ENCODE measurements around the gene SCNN1G. TPM values are rescaled to one million over a fixed set of nuclear protein-coding genes. Genes with fewer than 3 reads are reported as not detected.

SCNN1G gene
- total RNA-seq, 1 experiment from 2014 or later: 1.3 TPM

DNA sequence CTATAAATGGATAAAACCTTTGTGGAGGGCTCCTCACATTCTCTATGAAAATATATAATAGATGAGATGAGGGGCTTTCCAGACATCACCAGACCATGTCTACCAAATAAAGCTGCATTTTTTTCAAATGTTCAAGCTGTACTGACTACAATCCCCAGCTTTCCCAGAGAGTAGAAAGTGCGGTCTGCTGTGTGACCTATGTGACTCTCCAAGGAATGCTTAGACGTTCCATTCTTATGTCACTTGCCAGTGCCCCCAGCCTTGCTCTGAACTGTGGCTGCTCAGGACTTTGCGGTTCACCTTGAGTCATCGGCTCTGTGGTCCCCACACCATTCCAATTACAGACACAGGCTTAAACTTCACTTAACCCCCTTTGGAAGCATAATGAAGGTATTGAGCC is 71.8 kb downstream of the SCNN1G start (continued):
- TF ChIP-seq, protein P1, sequence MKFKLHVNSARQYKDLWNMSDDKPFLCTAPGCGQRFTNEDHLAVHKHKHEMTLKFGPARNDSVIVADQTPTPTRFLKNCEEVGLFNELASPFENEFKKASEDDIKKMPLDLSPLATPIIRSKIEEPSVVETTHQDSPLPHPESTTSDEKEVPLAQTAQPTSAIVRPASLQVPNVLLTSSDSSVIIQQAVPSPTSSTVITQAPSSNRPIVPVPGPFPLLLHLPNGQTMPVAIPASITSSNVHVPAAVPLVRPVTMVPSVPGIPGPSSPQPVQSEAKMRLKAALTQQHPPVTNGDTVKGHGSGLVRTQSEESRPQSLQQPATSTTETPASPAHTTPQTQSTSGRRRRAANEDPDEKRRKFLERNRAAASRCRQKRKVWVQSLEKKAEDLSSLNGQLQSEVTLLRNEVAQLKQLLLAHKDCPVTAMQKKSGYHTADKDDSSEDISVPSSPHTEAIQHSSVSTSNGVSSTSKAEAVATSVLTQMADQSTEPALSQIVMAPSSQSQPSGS (CRISPR knock-in tag; IDR thresholded peaks at IDR 0.05; ENCODE audit: borderline replicate concordance, low read depth): no peak
- TF ChIP-seq, protein P2, sequence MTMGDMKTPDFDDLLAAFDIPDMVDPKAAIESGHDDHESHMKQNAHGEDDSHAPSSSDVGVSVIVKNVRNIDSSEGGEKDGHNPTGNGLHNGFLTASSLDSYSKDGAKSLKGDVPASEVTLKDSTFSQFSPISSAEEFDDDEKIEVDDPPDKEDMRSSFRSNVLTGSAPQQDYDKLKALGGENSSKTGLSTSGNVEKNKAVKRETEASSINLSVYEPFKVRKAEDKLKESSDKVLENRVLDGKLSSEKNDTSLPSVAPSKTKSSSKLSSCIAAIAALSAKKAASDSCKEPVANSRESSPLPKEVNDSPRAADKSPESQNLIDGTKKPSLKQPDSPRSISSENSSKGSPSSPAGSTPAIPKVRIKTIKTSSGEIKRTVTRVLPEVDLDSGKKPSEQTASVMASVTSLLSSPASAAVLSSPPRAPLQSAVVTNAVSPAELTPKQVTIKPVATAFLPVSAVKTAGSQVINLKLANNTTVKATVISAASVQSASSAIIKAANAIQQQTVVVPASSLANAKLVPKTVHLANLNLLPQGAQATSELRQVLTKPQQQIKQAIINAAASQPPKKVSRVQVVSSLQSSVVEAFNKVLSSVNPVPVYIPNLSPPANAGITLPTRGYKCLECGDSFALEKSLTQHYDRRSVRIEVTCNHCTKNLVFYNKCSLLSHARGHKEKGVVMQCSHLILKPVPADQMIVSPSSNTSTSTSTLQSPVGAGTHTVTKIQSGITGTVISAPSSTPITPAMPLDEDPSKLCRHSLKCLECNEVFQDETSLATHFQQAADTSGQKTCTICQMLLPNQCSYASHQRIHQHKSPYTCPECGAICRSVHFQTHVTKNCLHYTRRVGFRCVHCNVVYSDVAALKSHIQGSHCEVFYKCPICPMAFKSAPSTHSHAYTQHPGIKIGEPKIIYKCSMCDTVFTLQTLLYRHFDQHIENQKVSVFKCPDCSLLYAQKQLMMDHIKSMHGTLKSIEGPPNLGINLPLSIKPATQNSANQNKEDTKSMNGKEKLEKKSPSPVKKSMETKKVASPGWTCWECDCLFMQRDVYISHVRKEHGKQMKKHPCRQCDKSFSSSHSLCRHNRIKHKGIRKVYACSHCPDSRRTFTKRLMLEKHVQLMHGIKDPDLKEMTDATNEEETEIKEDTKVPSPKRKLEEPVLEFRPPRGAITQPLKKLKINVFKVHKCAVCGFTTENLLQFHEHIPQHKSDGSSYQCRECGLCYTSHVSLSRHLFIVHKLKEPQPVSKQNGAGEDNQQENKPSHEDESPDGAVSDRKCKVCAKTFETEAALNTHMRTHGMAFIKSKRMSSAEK (CRISPR knock-in tag; IDR thresholded peaks at IDR 0.05; ENCODE audit: borderline replicate concordance): no peak
- TF ChIP-seq GRHL2 (CRISPR knock-in tag; IDR thresholded peaks at IDR 0.05; ENCODE audit: insufficient replicate concordance, severe bottlenecking): no peak
- no peak for TF ChIP-seq FOXK1 (CRISPR knock-in tag; IDR thresholded peaks at IDR 0.05)

DNA sequence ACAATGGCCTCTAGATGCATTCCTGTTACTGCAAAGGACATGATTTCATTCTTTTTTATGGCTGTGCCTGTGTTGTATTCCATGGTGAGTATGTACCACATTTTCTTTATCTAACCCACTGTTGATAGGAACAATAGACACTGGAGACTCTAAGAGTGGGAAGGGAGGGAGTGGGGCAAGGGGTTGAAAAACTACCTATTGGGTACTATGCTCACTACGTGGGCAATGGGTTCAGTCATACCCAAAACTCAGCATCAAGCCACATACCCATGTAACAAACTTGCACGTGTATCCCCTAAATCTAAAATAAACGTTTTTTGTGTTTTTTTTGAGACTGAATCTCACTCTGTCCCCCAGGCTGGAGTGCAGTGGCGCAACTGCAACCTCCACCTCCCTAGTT is 72.5 kb downstream of the SCNN1G start:
- ATAC-seq (no peak), DNase-seq (ENCODE audit: low spot score) (no peak)
- Mint-ChIP-seq H3K9me3 (peaks cover 18% of the 10 kb centered on the region), H3K27me3 (ENCODE audit: low read depth) (no peaks in the 10 kb centered on the region), H3K27ac (no peak overlapping the region), H3K4me3 (no peak overlapping the region), H3K4me1 (peaks cover 6% of the 10 kb centered on the region; the same call in 1 of the 2 replicates), H3K36me3 (0 out of 2 replicates have a peak, but pooled peaks cover 5% of the 10 kb centered on the region)
- ChIA-PET CTCF (interaction anchor here (1.2 kb wide), 1 partner anchor 181 kb away, joined by 4 read pairs; no protein-coding TSS in a partner anchor), POLR2A (no interaction called here)
- TF ChIP-seq ZNF219 (CRISPR knock-in tag; IDR thresholded peaks at IDR 0.05; ENCODE audit: borderline replicate concordance) (no peak), EMX1 (CRISPR knock-in tag; IDR thresholded peaks at IDR 0.05) (no peak), HMGA2 (CRISPR knock-in tag; IDR thresholded peaks at IDR 0.05) (no peak), ZNF671 (CRISPR knock-in tag; IDR thresholded peaks at IDR 0.05) (no peak), ELF4 (CRISPR knock-in tag; IDR thresholded peaks at IDR 0.05; ENCODE audit: low read depth) (no peak), KAT7 (CRISPR knock-in tag; IDR thresholded peaks at IDR 0.05; ENCODE audit: borderline replicate concordance) (no peak), MYBL2 (CRISPR knock-in tag; IDR thresholded peaks at IDR 0.05) (no peak), NFE2L1 (CRISPR knock-in tag; IDR thresholded peaks at IDR 0.05) (no peak), TP53 (CRISPR knock-in tag; IDR thresholded peaks at IDR 0.05) (no peak)
- TF ChIP-seq, protein P3, sequence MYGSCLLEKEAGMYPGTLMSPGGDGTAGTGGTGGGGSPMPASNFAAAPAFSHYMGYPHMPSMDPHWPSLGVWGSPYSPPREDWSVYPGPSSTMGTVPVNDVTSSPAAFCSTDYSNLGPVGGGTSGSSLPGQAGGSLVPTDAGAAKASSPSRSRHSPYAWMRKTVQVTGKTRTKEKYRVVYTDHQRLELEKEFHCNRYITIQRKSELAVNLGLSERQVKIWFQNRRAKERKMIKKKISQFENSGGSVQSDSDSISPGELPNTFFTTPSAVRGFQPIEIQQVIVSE (CRISPR knock-in tag; IDR thresholded peaks at IDR 0.05; ENCODE audit: borderline replicate concordance): no peak
- TF ChIP-seq, protein P4, sequence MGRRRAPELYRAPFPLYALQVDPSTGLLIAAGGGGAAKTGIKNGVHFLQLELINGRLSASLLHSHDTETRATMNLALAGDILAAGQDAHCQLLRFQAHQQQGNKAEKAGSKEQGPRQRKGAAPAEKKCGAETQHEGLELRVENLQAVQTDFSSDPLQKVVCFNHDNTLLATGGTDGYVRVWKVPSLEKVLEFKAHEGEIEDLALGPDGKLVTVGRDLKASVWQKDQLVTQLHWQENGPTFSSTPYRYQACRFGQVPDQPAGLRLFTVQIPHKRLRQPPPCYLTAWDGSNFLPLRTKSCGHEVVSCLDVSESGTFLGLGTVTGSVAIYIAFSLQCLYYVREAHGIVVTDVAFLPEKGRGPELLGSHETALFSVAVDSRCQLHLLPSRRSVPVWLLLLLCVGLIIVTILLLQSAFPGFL (CRISPR knock-in tag; IDR thresholded peaks at IDR 0.05; ENCODE audit: borderline replicate concordance): no peak
- TF ChIP-seq, protein P2 (CRISPR knock-in tag; IDR thresholded peaks at IDR 0.05; ENCODE audit: borderline replicate concordance): no peak
- TF ChIP-seq, protein P5, sequence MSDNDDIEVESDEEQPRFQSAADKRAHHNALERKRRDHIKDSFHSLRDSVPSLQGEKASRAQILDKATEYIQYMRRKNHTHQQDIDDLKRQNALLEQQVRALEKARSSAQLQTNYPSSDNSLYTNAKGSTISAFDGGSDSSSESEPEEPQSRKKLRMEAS (CRISPR knock-in tag; IDR thresholded peaks at IDR 0.05): no peak
- TF ChIP-seq, protein P6, sequence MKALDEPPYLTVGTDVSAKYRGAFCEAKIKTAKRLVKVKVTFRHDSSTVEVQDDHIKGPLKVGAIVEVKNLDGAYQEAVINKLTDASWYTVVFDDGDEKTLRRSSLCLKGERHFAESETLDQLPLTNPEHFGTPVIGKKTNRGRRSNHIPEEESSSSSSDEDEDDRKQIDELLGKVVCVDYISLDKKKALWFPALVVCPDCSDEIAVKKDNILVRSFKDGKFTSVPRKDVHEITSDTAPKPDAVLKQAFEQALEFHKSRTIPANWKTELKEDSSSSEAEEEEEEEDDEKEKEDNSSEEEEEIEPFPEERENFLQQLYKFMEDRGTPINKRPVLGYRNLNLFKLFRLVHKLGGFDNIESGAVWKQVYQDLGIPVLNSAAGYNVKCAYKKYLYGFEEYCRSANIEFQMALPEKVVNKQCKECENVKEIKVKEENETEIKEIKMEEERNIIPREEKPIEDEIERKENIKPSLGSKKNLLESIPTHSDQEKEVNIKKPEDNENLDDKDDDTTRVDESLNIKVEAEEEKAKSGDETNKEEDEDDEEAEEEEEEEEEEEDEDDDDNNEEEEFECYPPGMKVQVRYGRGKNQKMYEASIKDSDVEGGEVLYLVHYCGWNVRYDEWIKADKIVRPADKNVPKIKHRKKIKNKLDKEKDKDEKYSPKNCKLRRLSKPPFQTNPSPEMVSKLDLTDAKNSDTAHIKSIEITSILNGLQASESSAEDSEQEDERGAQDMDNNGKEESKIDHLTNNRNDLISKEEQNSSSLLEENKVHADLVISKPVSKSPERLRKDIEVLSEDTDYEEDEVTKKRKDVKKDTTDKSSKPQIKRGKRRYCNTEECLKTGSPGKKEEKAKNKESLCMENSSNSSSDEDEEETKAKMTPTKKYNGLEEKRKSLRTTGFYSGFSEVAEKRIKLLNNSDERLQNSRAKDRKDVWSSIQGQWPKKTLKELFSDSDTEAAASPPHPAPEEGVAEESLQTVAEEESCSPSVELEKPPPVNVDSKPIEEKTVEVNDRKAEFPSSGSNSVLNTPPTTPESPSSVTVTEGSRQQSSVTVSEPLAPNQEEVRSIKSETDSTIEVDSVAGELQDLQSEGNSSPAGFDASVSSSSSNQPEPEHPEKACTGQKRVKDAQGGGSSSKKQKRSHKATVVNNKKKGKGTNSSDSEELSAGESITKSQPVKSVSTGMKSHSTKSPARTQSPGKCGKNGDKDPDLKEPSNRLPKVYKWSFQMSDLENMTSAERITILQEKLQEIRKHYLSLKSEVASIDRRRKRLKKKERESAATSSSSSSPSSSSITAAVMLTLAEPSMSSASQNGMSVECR (CRISPR knock-in tag; IDR thresholded peaks at IDR 0.05; ENCODE audit: borderline replicate concordance): no peak

Measured in WTC11 (cell line).